Suppressor macrophage (primary cell): Measurements from ENCODE around the gene PTPRM.

Source experiments
- DNase-seq, 4 experiments: peaks; one replicate each; pipeline ENCODE4 v3.0.0-alpha.2; 2020 to 2022

PTPRM gene

DNA sequence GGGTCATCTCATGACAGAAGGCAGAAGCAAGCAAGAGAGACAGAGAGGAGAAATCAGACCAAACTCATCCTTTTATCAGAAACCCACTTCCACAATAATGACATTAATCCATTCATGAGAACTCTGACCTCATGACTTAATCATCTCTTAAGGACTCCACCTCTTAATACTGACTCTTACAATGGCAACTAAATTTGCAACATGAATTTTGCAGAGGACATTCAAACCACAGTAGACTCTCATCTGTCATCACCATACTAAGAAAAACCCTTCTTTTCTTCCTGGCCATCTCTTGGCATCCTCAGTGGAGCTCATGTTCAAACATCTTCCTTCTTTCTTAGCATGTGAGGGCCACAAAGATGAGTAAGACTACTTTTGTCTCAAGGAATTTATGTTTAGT, 565.9 kb downstream of the PTPRM start:
- no peak for DNase-seq

DNA sequence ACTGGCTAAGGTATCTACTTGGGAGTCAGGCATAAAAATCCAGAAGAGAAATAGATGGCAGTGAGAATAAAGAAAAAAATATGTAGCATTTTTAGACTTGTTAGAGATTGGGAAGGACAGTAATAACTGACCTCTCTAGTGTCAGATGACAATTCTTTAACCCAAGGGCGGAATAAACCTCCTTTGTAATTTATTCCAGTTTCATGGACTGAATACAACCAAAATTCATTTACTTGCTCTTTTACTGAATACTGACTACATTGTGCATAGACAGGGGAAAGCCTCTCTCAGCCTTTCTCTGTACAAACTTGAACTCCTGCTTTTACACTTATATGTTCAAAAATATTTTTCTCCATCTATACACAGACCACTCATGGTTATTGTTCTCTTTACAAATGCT, 566.8 kb downstream of the PTPRM start:
- DNase-seq = no peak

DNA sequence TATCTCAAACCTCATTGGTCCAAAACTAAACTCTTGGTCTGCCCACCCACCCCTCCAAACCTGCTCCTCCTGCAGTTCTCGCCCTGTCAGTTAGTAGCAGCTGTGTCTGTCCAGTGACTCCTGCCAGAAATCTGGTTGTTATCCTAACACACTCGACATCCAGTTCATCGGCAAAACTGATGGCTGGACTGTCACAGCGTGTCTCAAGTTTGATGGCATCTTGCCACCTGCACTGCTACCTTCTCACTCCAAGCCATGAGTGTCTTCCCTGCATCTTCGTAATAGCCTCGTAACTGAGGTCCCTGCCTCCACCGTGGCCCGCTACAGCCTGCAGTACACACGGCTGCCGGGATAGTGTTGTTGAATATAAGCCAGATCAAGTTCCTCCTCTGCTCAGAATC, 572.0 kb downstream of the PTPRM start:
- no peak for DNase-seq

DNA sequence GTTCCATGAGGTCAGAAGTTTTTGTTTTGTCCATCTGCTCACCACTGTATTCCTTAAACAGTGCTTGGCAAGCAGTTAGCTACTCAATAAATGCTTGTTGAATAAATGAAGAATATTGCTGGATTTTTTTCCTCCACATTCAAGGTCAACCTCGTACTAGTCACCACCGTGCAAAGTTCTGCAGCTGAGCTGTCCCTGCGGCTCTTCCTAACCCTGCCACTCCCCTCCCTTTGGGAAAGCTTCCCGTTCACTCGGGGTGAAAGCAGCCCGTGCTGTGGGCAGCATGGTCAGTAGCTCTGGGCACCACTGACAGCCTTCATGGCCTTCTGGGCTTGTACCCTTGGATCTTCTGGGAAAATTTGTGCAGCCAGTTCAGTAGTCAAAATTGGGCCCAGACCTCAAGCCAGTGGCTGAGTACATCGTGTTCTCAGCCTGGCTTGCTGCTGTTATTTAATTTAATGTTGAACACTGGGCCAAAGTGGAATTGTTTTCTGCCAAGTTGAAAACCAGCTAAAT, 572.8 kb downstream of the PTPRM start:
- no peak for DNase-seq

DNA sequence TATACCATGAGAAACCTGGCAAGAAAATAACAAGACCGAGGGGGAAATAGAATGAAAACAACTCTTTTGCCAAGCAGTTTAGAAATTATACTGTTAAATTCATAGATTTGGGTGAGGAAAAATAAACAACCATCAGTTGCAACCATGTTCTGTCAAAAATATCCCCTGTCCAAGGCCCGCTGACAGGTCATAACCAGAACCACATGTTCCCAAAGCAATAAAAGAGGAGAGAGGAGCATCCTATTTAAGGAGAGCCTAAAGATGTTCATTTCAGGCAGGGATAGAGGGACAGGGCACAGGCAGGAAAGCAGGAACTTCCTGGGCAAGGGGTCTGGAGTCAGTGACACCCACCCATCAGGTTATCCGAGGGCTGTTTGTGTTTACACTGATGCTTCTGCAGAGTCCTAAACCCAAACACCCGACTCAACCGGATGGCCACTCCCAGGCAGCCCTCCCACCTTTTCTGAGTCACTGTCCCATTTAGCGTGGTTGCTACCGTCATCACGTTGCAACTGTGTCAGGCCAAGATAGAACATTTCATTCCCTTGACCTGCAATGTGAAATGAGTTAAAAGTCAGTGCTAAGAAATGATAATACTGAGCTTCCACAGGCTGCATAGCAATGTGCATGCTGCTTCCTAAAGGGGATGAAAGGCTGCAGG, 573.9 kb downstream of the PTPRM start:
- DNase-seq = no peak

DNA sequence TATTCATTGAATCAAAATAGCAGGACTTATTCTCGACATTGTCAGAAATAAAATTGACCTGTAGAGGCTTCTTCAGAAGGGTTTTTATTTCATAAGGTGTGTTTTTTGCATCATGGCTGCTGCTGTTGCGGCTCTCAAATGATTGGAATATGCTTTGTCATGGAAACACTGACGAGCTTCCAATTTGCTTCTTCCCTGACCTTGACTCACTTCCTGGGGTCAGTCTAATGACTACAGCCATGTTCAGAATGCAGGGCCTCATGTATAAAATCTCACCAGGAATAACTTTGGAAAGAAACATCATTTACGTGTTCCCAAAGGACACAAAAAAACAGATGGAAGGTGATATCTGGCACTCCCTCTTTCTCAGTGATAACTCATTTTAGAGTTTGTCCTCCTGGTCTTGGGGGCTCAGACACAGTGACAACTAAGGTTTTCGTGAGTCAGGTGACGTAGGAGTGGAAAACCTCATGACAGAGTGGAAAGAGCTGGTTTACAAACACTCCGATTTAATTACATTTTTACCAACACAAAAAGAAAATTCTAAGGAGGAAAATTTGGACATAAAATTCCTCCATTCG, 575.1 kb downstream of the PTPRM start:
- no peak for DNase-seq

DNA sequence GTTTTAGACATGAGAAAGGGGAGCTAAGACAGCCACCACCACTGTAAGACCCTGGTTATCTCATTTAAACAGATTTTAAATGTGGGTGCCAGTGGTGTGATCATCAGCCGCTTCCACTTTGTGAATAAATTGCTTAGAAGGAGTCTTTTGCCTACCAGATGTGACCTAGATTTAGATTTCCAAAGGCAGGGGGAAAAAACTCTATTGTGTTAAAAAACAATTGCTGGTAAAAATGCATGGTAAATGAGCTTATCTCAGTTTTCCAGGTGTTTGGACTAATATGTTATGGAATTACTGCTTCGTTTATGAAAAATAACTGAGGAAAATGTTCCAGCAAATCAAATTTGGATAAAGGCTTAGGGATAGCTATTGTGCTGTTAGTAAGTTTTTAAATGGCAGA, 575.8 kb downstream of the PTPRM start:
- no peak for DNase-seq

DNA sequence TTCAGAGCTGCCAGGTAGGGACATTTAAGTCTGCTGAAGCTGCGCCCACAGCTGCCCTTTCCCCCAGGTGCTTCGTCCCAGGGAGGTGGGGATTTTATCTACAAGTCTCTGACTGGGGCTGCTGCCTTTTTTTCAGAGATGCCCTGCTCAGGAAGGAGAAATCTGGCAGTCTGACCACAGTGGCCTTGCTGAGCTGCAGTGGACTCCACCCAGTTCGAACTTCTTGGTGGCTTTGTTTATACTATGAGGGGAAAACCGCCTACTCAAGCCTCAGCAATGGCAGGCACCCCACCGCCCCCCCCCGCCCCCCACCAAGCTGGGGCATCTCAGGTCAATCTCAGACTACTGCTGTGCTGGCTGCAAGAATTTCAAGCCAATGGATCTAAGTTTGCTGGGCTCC, 584.1 kb downstream of the PTPRM start:
- no peak for DNase-seq

DNA sequence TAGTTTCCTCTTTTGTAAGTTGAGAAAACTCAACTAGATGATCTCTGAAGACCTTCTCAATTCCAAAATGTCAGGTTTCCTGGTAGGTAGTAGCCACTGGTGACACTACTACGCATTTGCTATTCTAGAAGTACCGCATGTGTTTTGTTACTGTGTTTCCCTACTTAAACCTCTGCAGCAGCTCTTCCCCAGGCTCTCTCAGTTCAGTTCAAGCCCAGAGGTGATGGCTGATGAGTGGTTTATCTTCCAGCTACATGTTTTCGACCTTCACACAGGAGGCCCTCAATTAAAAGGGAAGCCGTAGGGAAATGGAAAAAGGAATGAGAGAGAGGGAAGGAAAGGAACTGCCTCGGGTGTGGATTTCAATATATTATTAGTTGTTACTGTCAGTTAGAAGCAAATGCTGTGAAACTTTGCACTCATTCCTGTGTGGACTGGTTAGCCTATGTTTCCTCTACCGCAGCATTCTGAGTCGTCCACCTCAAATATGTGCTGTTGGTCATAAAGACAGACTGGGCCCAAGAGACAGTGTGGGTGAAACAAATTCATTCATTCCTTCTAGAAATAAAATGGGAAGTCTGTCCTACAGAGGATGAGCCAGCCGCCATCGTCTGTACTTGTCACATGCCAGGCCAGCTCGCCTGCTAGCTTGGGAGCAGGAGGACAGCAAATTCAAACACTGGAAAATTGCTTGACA, 586.9 kb downstream of the PTPRM start:
- DNase-seq = no peak

DNA sequence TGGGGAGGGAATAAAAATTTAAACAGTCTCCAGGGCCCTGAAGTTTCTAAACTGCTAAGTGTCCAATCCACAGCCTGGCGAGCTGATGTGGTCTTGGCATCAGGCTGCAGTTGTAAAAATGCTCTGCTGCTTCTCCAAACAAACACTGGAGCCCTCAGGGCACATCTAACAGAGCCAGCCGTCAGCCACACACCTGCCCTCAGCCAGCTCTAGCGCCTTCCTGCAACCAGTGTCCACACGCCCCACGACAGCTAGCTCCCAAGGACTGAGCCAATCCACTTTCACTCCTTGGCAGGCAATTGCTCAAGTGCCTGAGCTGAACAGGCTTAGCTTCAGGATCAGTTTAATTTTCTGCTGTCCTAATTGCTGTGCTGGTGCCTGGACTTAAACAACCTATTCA, 595.7 kb downstream of the PTPRM start:
- DNase-seq = no peak

DNA sequence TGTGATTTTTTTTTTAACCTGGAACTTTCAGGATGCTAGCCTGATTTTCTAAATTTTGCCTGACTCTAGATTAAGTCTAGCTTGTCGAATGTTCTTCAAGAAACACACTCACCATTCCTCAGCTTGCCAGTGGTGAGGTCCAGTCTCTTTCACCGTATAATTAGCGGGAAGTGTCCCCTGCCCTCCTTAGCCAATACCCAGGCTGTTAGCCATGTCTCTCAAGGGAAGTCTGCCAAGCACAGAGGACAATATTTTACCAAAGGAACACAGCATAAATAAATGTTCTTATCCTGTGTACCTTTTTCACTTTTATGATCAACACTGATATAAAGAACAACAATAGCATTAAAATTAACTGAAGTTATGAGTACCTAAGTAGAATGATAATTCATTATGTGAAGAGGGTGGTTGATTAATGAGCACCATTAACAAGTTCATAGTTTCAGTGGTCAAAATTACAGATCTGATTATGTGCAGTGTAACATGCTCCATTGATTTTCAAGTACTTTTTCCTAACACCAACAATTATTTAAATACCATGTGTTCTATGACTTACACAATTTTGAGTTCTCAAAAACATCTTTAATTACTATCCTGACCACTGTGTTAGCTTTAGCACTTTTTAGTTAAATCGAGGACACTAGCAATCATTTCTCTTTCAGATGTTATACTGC, 596.3 kb downstream of the PTPRM start:
- no peak for DNase-seq

DNA sequence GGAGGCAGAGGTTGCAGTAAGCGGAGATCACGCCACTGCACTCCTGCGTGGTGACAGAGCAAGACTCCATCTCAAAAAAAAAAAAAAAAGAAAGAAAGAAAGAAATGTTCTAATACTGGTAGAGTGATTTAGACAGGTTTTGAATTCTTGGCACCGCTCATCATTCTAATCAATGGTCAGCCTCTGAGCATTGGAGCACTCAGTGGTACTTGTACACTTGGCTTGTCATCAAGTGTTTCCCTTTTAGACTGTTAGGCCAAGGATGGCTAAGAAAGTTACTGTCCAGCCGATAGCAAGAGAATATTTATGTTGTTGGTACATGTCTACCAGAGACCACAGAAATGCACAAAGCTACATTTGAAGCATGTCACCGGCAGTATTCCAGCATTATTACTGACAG, 598.0 kb downstream of the PTPRM start:
- DNase-seq = no peak

DNA sequence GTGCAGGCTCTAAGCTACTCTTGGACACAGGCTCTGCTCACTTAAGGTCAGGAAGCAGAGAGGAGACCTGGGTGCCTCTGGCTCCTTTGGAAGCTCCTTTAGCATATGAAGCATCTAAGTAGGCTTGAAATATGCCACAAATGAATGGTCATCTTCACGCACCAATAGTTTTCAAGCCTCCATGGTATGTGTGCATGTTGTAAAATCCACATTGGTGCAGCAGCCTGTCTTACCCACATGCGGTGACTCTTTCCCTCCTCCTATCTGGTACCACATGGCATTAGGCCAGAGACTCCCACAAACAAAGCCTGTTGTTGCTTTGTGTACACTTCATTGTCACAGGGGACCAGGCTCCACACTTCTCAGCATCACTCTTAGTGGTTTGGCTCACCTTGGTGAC, 599.9 kb downstream of the PTPRM start:
- no peak for DNase-seq

DNA sequence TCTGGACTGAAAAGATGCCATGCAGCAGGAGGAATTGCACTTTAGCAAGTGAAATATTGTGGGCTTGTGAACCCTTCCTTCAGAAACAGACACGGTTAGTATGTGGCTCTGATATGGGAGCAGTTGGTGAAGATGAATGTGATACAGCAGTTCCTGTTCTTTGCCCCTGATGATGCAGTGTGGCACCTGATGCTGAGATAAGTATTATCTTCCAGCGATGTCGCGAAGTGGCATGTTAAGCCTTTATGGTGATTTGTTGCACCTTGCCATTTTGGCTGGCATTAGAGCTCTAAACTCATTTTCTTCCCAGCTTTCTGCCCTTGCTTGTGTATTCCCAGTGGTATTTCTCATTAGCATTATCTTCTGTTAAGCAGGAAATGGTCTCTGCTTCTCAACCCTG, 600.6 kb downstream of the PTPRM start:
- DNase-seq = no peak

DNA sequence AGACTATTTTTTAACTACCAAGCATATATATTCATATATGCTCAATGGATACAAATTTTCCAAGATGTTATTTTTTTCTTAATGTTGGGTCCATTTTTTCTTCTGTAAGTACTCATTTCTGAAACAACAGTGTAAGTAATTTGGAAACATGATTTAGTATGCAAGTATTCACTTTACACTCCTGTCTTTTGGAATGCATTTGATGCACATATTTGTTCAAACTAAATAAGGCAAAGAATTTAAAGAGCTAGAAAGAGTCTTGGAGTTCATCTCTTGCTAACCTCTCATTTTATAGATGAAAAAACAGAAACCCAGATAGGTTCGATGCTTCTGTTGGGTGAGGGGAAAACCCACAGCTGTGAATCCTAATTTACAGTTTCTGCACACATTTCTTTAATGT, 602.6 kb downstream of the PTPRM start:
- no peak for DNase-seq

DNA sequence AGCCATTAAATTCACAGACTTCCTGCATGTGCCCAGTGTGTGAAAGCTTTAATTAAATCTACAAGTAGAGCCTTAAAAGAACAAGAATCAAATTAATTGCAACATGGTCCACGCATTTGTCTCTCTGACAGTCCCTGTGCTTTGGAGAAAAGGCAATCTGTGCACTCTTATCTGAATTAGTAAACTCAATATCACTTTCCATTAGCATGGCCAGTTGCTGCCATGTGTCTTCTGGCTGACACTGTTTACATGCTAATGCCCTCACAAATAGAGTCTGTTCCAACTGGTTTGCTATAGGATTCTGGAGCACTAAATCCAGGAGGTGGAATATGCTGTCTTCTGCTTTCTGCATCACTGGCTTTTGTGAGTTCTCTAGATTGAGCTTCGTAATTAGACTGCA, 607.7 kb downstream of the PTPRM start:
- no peak for DNase-seq

DNA sequence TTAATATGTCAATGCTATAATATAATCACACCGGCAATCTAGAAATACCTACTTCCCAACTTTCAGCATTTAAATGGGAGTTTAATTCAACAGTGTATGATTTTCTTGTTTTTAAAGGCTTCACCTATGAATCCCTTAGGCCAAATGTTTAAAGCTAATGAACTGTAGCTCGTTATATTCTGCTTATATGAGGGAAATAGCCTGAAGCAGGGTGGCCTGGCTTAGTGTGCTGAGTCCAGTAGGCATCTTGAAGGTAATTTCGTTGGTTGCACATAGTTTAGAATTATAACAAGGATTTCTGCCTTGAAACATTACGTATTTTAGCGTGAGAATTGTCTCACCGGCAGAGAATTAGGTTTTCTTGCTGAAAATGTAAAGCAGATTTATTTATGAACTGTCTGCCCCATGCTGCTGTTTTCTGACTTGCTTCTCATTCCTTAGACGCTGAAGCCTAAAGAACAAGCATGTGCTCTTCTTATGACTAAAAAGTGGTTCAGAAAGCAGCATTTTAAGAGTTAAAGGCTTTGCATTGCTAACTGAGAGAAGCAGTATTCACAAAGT, 608.5 kb downstream of the PTPRM start:
- no peak for DNase-seq

DNA sequence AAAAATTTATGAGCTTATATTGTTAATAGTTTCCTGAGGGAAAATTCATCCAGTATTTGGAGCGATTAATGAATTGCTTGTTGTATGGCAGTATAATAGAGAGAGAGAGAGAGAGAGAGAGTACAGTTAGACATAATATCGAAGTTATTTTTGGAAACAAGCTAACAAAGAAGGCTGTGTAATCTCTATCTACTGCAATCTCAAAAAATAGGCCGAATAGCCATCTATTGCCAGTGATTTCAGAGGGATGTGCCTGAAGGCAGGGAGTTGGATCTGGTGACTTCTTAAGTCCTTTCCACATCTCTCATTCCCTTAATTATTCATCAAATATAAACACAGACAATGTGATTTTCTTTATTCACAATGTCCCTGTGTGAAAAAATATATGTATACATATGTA, 609.0 kb downstream of the PTPRM start:
- no peak for DNase-seq

DNA sequence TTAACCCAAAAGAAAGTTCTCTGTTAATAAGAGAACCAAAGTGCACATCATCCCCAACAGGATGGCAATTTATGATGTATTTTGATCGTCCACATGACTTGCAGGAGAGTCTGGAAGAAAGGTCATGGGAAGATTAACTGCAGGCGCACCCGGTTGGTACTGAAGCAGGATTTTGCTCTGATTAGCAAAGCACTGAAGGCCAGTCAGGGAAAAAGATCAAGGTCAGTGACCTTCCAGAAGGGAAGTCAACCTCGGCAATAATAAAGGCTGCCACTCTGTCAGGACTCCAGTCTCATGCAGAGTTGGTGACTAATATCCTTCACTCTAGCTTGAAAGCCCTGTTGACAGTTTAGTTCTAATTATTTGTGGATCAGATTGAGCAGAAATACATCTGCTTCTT, 609.4 kb downstream of the PTPRM start:
- no peak for DNase-seq

DNA sequence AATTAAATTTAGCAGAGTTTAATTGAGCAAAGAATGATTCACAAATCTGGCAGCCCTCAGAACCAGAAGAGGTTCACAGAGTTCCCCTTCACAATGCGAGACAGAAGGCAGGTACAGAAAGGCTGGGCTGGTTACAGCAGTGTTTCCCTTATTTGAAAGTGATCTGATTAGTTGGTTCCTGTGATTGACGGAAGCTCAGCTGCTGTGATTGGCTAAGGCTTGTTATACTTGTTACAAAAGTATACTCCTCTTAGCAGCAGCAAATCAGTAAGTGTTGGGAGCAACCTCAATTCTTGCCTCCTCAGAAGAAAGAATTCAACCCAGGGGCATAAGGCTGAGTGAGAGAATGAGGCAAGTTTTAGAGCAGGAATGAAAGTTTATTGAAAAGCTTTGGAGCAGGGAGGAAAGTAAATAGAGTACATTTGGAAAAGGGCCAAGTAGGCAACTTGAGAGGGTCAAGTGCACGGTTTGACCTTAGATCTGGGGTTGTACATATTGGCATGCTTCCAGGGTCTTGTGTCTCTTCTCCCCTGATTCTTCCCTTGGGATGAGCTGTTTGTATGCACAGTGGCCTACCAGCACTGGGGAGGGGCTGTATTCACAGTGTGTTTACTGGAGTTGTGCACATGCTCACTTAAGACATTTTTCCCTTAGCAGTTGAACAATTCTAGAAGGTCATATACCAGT, 610.4 kb downstream of the PTPRM start:
- no peak for DNase-seq

DNA sequence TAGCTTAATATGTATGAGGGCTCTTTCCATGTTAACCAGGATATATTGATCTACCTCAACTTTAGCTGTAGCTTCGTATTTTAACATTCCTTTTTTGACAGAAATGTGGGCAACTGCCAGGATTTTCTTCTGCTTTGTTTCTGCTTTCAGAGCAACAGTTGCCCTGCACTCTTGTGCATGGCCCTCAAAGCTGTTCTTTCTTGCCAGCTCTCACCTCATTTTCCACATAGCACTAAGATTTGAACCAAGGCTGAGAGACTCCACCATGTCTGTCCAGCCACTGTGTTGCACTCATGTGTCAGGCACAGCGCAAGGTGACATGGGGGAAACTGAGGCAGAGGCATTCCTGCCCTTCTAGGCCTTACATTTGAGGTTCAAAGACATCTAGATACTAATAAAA, 619.3 kb downstream of the PTPRM start:
- DNase-seq = no peak

DNA sequence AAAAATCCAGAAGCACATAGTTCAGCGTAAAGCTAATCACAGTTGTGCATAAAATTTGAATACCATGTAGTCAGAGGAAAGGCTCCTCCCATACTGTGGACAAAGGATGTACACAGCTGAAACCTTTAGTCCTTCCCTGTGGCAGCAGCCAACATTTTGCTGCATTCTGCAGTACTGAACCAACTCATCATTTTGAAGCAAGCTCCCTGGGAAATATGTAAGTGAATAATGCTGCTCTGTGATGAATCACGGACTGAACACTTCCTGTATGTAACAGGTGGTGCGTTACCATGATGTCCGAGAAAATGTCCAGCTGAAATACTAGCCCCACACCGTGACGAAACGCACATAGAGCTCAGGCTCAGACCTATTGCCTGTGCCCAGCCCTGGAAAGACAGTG, 621.1 kb downstream of the PTPRM start:
- DNase-seq = no peak

DNA sequence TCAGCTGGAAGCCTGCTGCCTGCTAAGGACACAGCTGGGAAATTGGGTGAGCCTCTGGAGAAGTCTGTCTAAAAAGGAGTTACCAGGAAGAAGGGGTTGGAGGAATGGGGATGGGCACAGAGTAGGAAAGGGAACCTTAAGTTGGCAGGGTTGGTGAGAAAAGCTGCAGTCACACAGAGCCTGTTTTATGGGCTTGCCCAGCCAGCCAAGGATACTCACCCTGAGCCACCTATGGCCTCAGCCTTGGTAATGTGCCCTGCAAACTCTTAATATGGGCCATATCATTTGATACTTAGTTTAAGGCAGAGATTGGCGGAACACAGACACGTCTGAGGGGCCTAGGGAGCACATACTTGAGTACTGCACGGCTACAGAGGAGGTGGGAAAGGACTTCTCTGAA, 623.9 kb downstream of the PTPRM start:
- DNase-seq = no peak
